PFSK-1 (cell line): ENCODE data around the gene INTS11.

Source experiments
- FOXP2 ChIP-seq: optimal IDR thresholded peaks from 2 replicates; pipeline ENCODE3; 2011; ENCODE audit warnings: borderline replicate concordance, control low read depth, inconsistent platforms; ENCODE audit not compliant: insufficient read depth; ENCODE audit errors: extremely low read length, extremely low read depth
- POLR2AphosphoS5 ChIP-seq: IDR thresholded peaks from 2 replicates; pipeline ENCODE4 v1.6.1; 2012; ENCODE audit warnings: low read depth, mild to moderate bottlenecking, control low read depth, low read length, moderate library complexity
- SIN3A ChIP-seq: IDR thresholded peaks from 2 replicates; pipeline ENCODE4 v1.6.1; 2012; ENCODE audit warnings: mild to moderate bottlenecking, low read length, moderate library complexity, borderline replicate concordance; ENCODE audit not compliant: insufficient read depth
- TF ChIP-seq, protein P1 (sequence below), 2 experiments: IDR thresholded peaks; 2 replicates each; pipeline versions ENCODE4 v1.6.1 to v1.8.0; 2011 to 2012; ENCODE audit warnings: low read depth in 2 of 2, low read length in 2 of 2, control low read depth in 1 of 2, inconsistent platforms in 1 of 2, mild to moderate bottlenecking in 1 of 2, moderate library complexity in 1 of 2; ENCODE audit not compliant: insufficient read depth in 1 of 2

- TF ChIP-seq, protein P1, sequence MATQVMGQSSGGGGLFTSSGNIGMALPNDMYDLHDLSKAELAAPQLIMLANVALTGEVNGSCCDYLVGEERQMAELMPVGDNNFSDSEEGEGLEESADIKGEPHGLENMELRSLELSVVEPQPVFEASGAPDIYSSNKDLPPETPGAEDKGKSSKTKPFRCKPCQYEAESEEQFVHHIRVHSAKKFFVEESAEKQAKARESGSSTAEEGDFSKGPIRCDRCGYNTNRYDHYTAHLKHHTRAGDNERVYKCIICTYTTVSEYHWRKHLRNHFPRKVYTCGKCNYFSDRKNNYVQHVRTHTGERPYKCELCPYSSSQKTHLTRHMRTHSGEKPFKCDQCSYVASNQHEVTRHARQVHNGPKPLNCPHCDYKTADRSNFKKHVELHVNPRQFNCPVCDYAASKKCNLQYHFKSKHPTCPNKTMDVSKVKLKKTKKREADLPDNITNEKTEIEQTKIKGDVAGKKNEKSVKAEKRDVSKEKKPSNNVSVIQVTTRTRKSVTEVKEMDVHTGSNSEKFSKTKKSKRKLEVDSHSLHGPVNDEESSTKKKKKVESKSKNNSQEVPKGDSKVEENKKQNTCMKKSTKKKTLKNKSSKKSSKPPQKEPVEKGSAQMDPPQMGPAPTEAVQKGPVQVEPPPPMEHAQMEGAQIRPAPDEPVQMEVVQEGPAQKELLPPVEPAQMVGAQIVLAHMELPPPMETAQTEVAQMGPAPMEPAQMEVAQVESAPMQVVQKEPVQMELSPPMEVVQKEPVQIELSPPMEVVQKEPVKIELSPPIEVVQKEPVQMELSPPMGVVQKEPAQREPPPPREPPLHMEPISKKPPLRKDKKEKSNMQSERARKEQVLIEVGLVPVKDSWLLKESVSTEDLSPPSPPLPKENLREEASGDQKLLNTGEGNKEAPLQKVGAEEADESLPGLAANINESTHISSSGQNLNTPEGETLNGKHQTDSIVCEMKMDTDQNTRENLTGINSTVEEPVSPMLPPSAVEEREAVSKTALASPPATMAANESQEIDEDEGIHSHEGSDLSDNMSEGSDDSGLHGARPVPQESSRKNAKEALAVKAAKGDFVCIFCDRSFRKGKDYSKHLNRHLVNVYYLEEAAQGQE (IDR thresholded peaks at IDR 0.05; ENCODE audit: insufficient read depth in 1 of 2, low read depth in 2 of 2, low read length in 2 of 2), result no peak
- TF ChIP-seq POLR2AphosphoS5 (no peak), SIN3A (no peak), FOXP2 (no peak)
Measured at GRCh38 chr1:1295154-1295923, 29.1 kb downstream of the INTS11 start.
